Chondrocyte (in vitro differentiated cells): Measurements from ENCODE around the gene SPDEF. TPM values are rescaled to one million over a fixed set of nuclear protein-coding genes. Genes with fewer than 3 reads are reported as not detected.

ENCODE experiments used
- DNase-seq: peaks from one replicate; pipeline ENCODE4 v3.0.0; 2021; ENCODE audit warnings: mixed read lengths, low spot score
- H3K27ac Mint-ChIP-seq: one replicate; pipeline ENCODE4 v1.8.0; 2021; ENCODE audit warnings: mild to moderate bottlenecking, moderate library complexity, mixed read lengths; ENCODE audit not compliant: unreplicated experiment
- H3K27me3 Mint-ChIP-seq: 2 replicates; pipeline ENCODE4 v1.8.0; 2021; ENCODE audit warnings: low read depth, mixed read lengths
- H3K36me3 Mint-ChIP-seq: 2 replicates; pipeline ENCODE4 v1.8.0; 2021; ENCODE audit warnings: low read depth, mixed read lengths
- H3K4me1 Mint-ChIP-seq: 2 replicates; pipeline ENCODE4 v1.8.0; 2021; ENCODE audit warnings: low read depth, mild to moderate bottlenecking, mixed read lengths
- H3K4me3 Mint-ChIP-seq: one replicate; pipeline ENCODE4 v1.8.0; 2021; ENCODE audit warnings: mild to moderate bottlenecking, moderate library complexity, mixed read lengths; ENCODE audit not compliant: unreplicated experiment
- H3K9me3 Mint-ChIP-seq: 2 replicates; pipeline ENCODE4 v1.8.0; 2021; ENCODE audit warnings: low read depth, mixed read lengths
- CTCF ChIP-seq: fragments of 200-600 bp; sonication (generic); IDR thresholded peaks from 2 replicates; pipeline ENCODE4 v1.5.0; 2021; ENCODE audit warnings: antibody characterized with exemption, mild to moderate bottlenecking, moderate library complexity
- total RNA-seq: library from RNA; stranded (reverse); gene quantifications from 3 replicates; pipeline ENCODE4 v1.2.1, GENCODE V29; 2021

Gene SPDEF
- total RNA-seq, 1 donor from 2014 or later, result 0.10 TPM

- H3K27ac Mint-ChIP-seq, result no peak overlapping the region
Measured at GRCh38 chr6:34519971-34520644, 36.0 kb downstream of the SPDEF start.

GRCh38 chr6:34518669-34519365, 37.3 kb downstream of the SPDEF start:
- no peaks in the 10 kb centered on the region for H3K9me3 Mint-ChIP-seq
- peak; percentile 58 for DNase-seq
- no peak overlapping the region for H3K4me3 Mint-ChIP-seq
- peaks cover 6% of the 10 kb centered on the region for H3K4me1 Mint-ChIP-seq
- H3K27me3 Mint-ChIP-seq, result peaks cover 8% of the 10 kb centered on the region
- no peak overlapping the region for H3K27ac Mint-ChIP-seq
- TF ChIP-seq CTCF, result no peak
- no peaks in the 10 kb centered on the region for H3K36me3 Mint-ChIP-seq

More at GRCh38 chr6:34519971-34520644, 36.0 kb downstream of the SPDEF start:
- H3K27me3 Mint-ChIP-seq, result peaks cover 3% of the 10 kb centered on the region
- no peak overlapping the region for H3K4me3 Mint-ChIP-seq
- DNase-seq, result peak; percentile 62
- no peaks in the 10 kb centered on the region for H3K9me3 Mint-ChIP-seq
- no peaks in the 10 kb centered on the region for H3K36me3 Mint-ChIP-seq
- TF ChIP-seq CTCF, result no peak
- no peaks in the 10 kb centered on the region for H3K4me1 Mint-ChIP-seq

GRCh38 chr6:34517966-34518365, 38.2 kb downstream of the SPDEF start:
- Mint-ChIP-seq H3K27me3 (peaks cover 8% of the 10 kb centered on the region), H3K36me3 (no peaks in the 10 kb centered on the region), H3K4me3 (no peak overlapping the region), H3K9me3 (no peaks in the 10 kb centered on the region), H3K4me1 (peaks cover 6% of the 10 kb centered on the region), H3K27ac (no peak overlapping the region)
- peak; percentile 68 for DNase-seq
- no peak for TF ChIP-seq CTCF

GRCh38 chr6:34517461-34517881, 38.7 kb downstream of the SPDEF start:
- no peak for TF ChIP-seq CTCF
- Mint-ChIP-seq H3K9me3 (no peaks in the 10 kb centered on the region), H3K4me3 (no peak overlapping the region), H3K27me3 (peaks cover 8% of the 10 kb centered on the region), H3K4me1 (peaks cover 6% of the 10 kb centered on the region), H3K36me3 (no peaks in the 10 kb centered on the region), H3K27ac (no peak overlapping the region)
- DNase-seq, result peak; percentile 44

GRCh38 chr6:34516391-34517324, 39.5 kb downstream of the SPDEF start:
- Mint-ChIP-seq H3K4me3 (no peak overlapping the region), H3K9me3 (no peaks in the 10 kb centered on the region), H3K27ac (no peak overlapping the region), H3K4me1 (peaks cover 6% of the 10 kb centered on the region), H3K36me3 (no peaks in the 10 kb centered on the region), H3K27me3 (peaks cover 8% of the 10 kb centered on the region)
- no peak for TF ChIP-seq CTCF
- peak; percentile 67 for DNase-seq
